ENCODE data around the gene HINT2.

DNA sequence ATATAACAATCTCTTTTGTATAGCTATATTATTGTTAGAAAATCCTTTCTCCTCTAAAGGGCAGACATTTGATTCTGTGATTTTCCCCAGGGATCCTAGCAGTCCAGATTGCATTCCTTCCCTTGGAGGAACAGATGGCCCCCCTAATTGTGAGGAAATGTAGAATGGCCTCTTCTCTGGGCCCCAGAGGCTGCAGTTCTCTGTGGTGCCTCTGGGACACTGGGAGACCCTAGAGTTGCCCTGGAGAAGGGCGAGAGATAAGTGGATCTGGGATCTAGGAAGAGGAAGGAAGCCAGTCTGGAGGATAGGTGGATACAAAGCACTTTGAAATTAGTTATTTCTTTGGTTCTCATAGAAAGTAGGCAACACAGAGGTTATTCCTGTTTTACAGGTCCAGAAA is 1.9 kb upstream of the HINT2 start:
- TF ChIP-seq CTCF (IDR thresholded peaks at IDR 0.05) (no peak), POLR2AphosphoS5 (IDR thresholded peaks at IDR 0.05) (no peak)
